Activated CD8-positive, alpha-beta memory T cell treated with anti-CD3 and anti-CD28 coated beads for 36 hours (primary cell): ENCODE data around the gene CCDC7. TPM values are rescaled to one million over a fixed set of nuclear protein-coding genes. Genes with fewer than 3 reads are reported as not detected.
"Not testable (repeated sequence)": the region's sequence is repeated elsewhere in the genome, so short reads cannot be mapped to it uniquely, and the experiment has no call there.

Experiments
- CTCF ChIA-PET: fragments of 350-600 bp; sonication (Branson Sonifier 250); formaldehyde crosslinking; loops from one replicate; lab custom pipeline; 2021; ENCODE audit warnings: antibody characterized with exemption; lab: Charles Lee
- POLR2A ChIA-PET: fragments of 350-600 bp; sonication (Branson Sonifier 250); formaldehyde crosslinking; loops from one replicate; lab custom pipeline; 2021; ENCODE audit warnings: antibody characterized with exemption; lab: Charles Lee
- total RNA-seq, 2 experiments: library from RNA; stranded (reverse); gene quantifications; one replicate each; pipeline ENCODE4 v1.2.3, GENCODE V29; 2021

CCDC7 gene
- total RNA-seq, 2 experiments from 2014 or later: 6.8 to 7.4 TPM

- CTCF ChIA-PET: interaction anchor here (0.7 to 1.3 kb wide), 2 partner anchors 34 to 463 kb away, joined by 4 read pairs; no protein-coding TSS in a partner anchor
- POLR2A ChIA-PET: interaction anchor here (1.1 to 1.3 kb wide), 2 partner anchors 67 to 386 kb away, joined by 3 to 11 read pairs; no protein-coding TSS in a partner anchor
Measured at GRCh38 chr10:32445036-32445435, 904 bp upstream of the CCDC7 start.

- ChIA-PET CTCF (interaction anchor here (1.0 kb wide), 1 partner anchor 202 kb away, joined by 3 read pairs; no protein-coding TSS in a partner anchor), POLR2A (interaction anchor here (1.3 kb wide), 1 partner anchor 68 kb away, joined by 11 read pairs; no protein-coding TSS in a partner anchor)
Measured at GRCh38 chr10:32446536-32447406, 831 bp downstream of the CCDC7 start.

GRCh38 chr10:32454148-32454547 is 8.2 kb downstream of the CCDC7 start:
- POLR2A ChIA-PET: no interaction called here
- CTCF ChIA-PET: no interaction called here

- ChIA-PET POLR2A (no interaction called here), CTCF (no interaction called here)
Measured at GRCh38 chr10:32459051-32459698, 13.2 kb downstream of the CCDC7 start.

GRCh38 chr10:32461203-32461602 is 15.3 kb downstream of the CCDC7 start:
- ChIA-PET CTCF (no interaction called here), POLR2A (no interaction called here)

- POLR2A ChIA-PET: no interaction called here
- CTCF ChIA-PET: no interaction called here
Measured at GRCh38 chr10:32471232-32471631, 25.3 kb downstream of the CCDC7 start.

GRCh38 chr10:32477499-32477898 is 31.6 kb downstream of the CCDC7 start:
- POLR2A ChIA-PET: no interaction called here
- CTCF ChIA-PET: no interaction called here

- CTCF ChIA-PET: no interaction called here
- POLR2A ChIA-PET: no interaction called here
Measured at GRCh38 chr10:32481606-32482005, 35.7 kb downstream of the CCDC7 start.

- CTCF ChIA-PET, POLR2A ChIA-PET: not testable (repeated sequence)
Measured at GRCh38 chr10:32483019-32483502, 37.1 kb downstream of the CCDC7 start.

- POLR2A ChIA-PET, CTCF ChIA-PET: not testable (repeated sequence)
Measured at GRCh38 chr10:32488038-32488437, 42.1 kb downstream of the CCDC7 start.

GRCh38 chr10:32489158-32489557 is 43.2 kb downstream of the CCDC7 start:
- POLR2A ChIA-PET: no interaction called here
- CTCF ChIA-PET: no interaction called here

- CTCF ChIA-PET: no interaction called here
- POLR2A ChIA-PET: no interaction called here
Measured at GRCh38 chr10:32489901-32490300, 44.0 kb downstream of the CCDC7 start.

- POLR2A ChIA-PET, CTCF ChIA-PET: not testable (repeated sequence)
Measured at GRCh38 chr10:32494562-32494961, 48.6 kb downstream of the CCDC7 start.

- POLR2A ChIA-PET, CTCF ChIA-PET: not testable (repeated sequence)
Measured at GRCh38 chr10:32500136-32500535, 54.2 kb downstream of the CCDC7 start.

GRCh38 chr10:32501906-32502305 is 56.0 kb downstream of the CCDC7 start:
- ChIA-PET CTCF (no interaction called here), POLR2A (no interaction called here)

GRCh38 chr10:32505762-32506420 is 60.0 kb downstream of the CCDC7 start:
- CTCF ChIA-PET, POLR2A ChIA-PET: not testable (repeated sequence)

GRCh38 chr10:32511599-32511998 is 65.7 kb downstream of the CCDC7 start:
- CTCF ChIA-PET: no interaction called here
- POLR2A ChIA-PET: no interaction called here

- POLR2A ChIA-PET: no interaction called here
- CTCF ChIA-PET: no interaction called here
Measured at GRCh38 chr10:32516567-32517495, 70.9 kb downstream of the CCDC7 start.

GRCh38 chr10:32530231-32530630 is 84.3 kb downstream of the CCDC7 start:
- POLR2A ChIA-PET: no interaction called here
- CTCF ChIA-PET: no interaction called here
